GM10847 (cell line): ENCODE measurements around the gene STON1.

Source experiments
- POLR2A ChIP-seq: IDR thresholded peaks from 2 replicates; pipeline ENCODE4 v1.6.1; 2011; ENCODE audit not compliant: insufficient read length; ENCODE audit errors: extremely low read depth

The STON1 gene

DNA sequence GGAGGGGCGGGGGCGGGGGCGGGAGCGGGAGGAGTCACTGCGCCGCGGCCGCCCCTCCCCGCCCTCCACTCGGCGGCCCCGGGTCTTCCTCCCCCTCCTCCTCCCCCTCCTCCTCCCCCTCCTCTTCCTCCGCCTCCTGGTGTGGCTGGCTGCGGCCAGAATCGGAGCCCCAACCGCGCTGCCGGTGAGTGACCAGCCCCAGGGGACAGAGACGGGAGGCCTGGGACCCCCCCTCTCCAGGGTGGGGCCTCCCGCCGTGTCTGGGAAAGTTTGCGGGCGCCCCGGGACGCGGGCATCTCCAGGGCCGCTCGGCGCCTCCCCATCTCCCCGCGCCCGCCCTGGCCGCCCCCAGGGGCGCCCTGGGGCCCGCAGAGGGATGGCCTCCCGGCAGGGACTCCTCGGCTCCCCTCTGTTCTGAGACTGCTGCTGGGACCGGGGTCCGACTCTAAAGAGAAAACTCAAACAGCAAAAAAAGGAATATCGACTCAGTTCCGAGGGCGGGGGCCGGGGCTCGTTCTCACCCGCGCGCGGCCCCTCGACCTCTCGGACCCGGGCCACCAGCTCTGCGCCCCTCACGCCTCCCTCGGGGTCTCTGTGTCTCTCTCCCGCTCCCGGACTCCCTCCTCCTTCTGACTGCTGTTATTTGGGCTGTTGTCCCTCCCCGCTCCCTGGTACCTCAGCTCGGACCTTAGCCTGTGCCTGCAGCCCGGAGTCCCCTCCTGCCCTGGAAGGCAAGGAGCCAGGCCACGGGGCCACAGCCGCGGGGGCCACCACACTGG lies at the start of gene STON1:
STON1 (plus strand) TSS at position 122 of the 779 bp plus-strand sequence. CDS start 50,480 bp downstream, outside the sequence.
- no peak for TF ChIP-seq POLR2A

DNA sequence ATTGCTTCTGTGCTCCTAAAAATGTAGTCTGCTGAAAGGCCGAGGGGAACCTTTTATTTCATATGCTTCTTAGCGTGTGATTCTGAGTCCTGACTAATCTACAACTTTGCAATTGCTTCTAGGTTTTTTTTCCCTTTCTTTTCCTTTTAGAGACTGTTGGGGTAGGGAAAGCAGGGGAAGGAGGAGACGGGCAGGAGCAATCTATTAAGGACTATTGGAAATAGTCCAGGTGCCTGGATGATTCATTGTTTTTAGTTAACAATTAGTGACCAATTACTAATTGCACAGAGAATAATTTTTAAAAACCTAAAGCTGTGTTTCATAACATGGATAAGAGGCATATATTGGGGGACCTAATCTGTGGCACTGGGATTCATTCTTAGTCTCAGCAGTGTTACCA lies 49.4 kb upstream of the STON1 start:
- no peak for TF ChIP-seq POLR2A

- no peak for TF ChIP-seq POLR2A
These were observed 47.6 kb upstream of the STON1 start for GRCh38 chr2:48482313-48482712.

DNA sequence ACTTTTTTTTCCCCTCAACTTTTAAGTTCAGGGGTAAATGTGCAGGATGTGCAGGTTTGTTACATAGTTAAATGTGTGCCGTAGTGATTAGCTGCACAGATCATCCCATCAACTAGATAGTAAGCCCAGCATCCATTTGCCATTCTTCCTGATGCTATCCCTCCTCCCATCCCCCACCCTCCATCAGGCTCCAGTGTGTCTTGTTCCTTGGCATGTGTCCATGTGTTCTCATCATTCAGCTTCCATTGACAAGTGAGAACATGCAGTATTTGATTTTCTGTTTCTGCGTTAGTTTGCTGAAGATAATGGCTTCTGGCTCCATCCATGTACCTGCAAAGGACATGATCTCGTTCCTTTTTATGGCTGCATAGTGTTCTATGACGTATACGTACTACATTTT lies 47.2 kb upstream of the STON1 start:
- no peak for TF ChIP-seq POLR2A

GRCh38 chr2:48483506-48483905 lies 46.4 kb upstream of the STON1 start:
- no peak for TF ChIP-seq POLR2A

GRCh38 chr2:48483916-48484315 lies 46.0 kb upstream of the STON1 start:
- TF ChIP-seq POLR2A, result no peak

GRCh38 chr2:48488545-48488944 lies 41.4 kb upstream of the STON1 start:
- TF ChIP-seq POLR2A, result no peak

DNA sequence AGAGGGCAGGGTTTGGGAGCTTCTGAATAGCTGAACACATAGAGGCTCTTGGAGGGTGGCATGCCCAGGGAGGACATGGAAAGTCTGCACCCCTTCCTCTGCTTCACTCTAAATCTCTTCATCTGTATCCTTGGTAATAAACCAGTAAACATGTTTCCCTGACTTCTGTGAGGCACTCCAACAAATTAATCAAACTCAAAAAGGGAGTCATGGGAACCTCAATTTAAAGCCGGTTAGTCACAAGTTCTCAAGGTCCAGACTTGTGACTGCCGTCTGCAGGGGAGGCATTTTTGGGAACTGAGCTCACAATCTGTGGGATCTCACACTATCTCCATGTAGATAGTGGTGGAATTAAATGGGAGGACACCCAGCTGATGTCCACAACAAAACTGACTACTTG lies 33.1 kb upstream of the STON1 start:
- no peak for TF ChIP-seq POLR2A

- TF ChIP-seq POLR2A, result no peak
These were observed 25.2 kb upstream of the STON1 start for GRCh38 chr2:48504647-48505327.

DNA sequence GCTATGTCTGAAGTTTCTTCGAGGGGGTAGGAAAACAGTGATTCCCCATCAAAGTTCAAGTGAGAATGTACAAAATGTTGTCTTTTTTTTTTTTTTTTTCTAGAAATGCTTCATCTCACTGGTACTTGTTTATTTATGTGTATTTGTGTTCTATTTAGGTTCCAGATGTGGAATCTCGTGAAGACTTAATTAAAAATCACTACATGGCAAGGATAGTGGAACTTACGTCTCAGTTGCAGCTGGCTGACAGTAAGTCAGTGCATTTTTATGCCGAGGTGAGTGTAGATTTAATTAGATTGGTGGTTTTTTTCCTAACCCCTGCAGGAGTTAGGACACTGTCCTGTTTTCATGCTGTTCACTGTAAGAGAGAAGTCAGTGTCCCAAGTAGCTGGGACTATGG lies 22.8 kb upstream of the STON1 start:
- no peak for TF ChIP-seq POLR2A

GRCh38 chr2:48508461-48509124 lies 21.4 kb upstream of the STON1 start:
- TF ChIP-seq POLR2A, result no peak

DNA sequence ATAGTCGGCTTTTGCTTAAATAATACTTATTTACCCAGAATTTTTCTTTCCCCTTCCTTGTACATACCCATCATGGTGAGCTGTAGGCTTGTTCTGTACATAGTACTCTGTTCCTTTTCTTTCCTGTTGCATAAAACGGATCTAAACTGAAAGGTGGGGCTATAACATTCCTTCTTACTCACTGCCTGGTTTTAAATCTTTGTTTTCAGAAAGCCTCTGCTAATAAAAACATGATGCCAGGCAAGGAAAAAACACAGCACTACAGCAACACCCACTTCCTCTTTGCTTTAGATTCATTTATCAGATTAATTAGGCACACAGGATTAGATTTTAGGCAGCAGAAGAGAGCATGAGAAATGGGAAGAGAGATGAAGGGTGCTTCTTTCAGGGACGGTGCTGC lies 19.6 kb upstream of the STON1 start:
- TF ChIP-seq POLR2A, result no peak

GRCh38 chr2:48511849-48512470 lies 18.0 kb upstream of the STON1 start:
- TF ChIP-seq POLR2A, result no peak

- TF ChIP-seq POLR2A, result no peak
These were observed 17.4 kb upstream of the STON1 start for GRCh38 chr2:48512571-48512970.

DNA sequence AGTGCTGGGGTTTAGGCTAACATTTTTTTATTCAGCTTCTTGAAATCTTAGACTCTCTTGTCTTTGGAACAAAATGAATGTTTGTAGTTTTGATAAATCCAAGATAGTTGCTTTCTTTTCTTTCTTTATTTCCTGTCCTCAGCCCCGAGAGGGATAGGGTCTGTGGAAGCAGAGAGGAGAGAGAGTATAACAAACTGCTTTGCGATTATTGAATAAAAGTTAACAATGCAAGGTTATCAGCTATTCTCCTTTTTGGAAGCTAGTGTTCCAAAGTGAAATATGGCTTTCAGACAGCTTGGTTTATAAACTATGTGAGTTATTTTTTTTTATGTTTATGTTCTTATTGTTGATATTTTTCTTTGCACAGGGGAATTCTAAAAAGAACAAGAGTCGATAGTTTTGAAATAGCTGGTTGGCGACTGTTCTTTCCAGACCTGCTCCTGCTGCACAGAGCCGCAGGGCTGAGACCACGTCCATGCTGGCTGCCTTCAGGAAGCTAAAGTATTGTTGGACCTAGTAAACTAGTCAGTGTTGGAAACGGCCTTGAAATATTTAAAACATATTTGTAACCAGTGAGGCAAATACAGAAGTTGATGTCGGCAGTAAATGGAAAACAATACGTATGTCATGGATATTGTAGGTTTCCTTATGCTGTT lies 15.5 kb upstream of the STON1 start:
- no peak for TF ChIP-seq POLR2A
